Thyroid gland (tissue), 4 donors: ENCODE data around the gene PITPNC1.

Experiments
- POLR2A ChIP-seq, 2 donors: fragments of 450-650 bp; IDR thresholded peaks; one replicate each; pipeline ENCODE4 v1.6.1; 2017; ENCODE audit warnings: antibody characterized with exemption in 2 of 2, mild to moderate bottlenecking in 2 of 2, moderate library complexity in 1 of 2
- TF ChIP-seq, protein P1 (sequence below), 6 experiments: fragments of 200-600 bp in 3 of 6; fragments of 450-650 bp in 3 of 6; sonication (generic) in 3 of 6; IDR thresholded peaks; one replicate each; pipeline ENCODE4 v1.5.1; 2016 to 2019; ENCODE audit warnings: antibody characterized with exemption in 6 of 6, mild to moderate bottlenecking in 2 of 6, inconsistent platforms in 1 of 6, moderate library complexity in 1 of 6

GRCh38 chr17:67685351-67685750 is 308.3 kb downstream of the PITPNC1 start:
- no peak for TF ChIP-seq POLR2A (IDR thresholded peaks at IDR 0.05)
- TF ChIP-seq, protein P1, sequence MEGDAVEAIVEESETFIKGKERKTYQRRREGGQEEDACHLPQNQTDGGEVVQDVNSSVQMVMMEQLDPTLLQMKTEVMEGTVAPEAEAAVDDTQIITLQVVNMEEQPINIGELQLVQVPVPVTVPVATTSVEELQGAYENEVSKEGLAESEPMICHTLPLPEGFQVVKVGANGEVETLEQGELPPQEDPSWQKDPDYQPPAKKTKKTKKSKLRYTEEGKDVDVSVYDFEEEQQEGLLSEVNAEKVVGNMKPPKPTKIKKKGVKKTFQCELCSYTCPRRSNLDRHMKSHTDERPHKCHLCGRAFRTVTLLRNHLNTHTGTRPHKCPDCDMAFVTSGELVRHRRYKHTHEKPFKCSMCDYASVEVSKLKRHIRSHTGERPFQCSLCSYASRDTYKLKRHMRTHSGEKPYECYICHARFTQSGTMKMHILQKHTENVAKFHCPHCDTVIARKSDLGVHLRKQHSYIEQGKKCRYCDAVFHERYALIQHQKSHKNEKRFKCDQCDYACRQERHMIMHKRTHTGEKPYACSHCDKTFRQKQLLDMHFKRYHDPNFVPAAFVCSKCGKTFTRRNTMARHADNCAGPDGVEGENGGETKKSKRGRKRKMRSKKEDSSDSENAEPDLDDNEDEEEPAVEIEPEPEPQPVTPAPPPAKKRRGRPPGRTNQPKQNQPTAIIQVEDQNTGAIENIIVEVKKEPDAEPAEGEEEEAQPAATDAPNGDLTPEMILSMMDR (IDR thresholded peaks at IDR 0.05): no peak
